Mesenchymal stem cell (in vitro differentiated cells and primary cell): ENCODE data around the gene ATF6.
A peak's percentile ranks its signal among the peaks of the same experiment; 100 is the strongest.

Experiments used
- DNase-seq: peaks from one replicate; pipeline ENCODE4 v3.0.0-alpha.2; 2013
- H2AFZ ChIP-seq: one replicate; pipeline ENCODE4 v1.6.1; 2013; ENCODE audit warnings: low read depth, mild to moderate bottlenecking, control low read depth, inconsistent platforms, low read length, moderate library complexity
- H2AK5ac ChIP-seq: 2 replicates; pipeline ENCODE4 v1.6.1; 2013; ENCODE audit warnings: low read length, moderate library complexity, mild to moderate bottlenecking, inconsistent platforms; ENCODE audit not compliant: severe bottlenecking
- H2BK120ac ChIP-seq: one replicate; pipeline ENCODE4 v1.6.1; 2013; ENCODE audit warnings: low read depth, mild to moderate bottlenecking, inconsistent platforms, low read length, moderate library complexity
- H2BK12ac ChIP-seq, 2 experiments: one replicate each; pipeline ENCODE4 v1.6.1; 2013; ENCODE audit warnings: inconsistent platforms in 2 of 2, low read length in 2 of 2, mild to moderate bottlenecking in 2 of 2, moderate library complexity in 2 of 2, control low read depth in 1 of 2
- H2BK15ac ChIP-seq: one replicate; pipeline ENCODE4 v1.6.1; 2013; ENCODE audit warnings: mild to moderate bottlenecking, low read depth, inconsistent platforms; ENCODE audit not compliant: poor library complexity, severe bottlenecking
- H2BK5ac ChIP-seq: 2 replicates; pipeline ENCODE4 v1.6.1; 2013; ENCODE audit warnings: low read depth, mild to moderate bottlenecking, low read length, control low read depth, inconsistent platforms; ENCODE audit not compliant: poor library complexity, severe bottlenecking
- H3K14ac ChIP-seq, 2 experiments: one replicate each; pipeline ENCODE4 v1.6.1; 2013; ENCODE audit warnings: inconsistent platforms in 2 of 2, low read length in 2 of 2, control low read depth in 1 of 2, mild to moderate bottlenecking in 1 of 2, moderate library complexity in 1 of 2
- H3K18ac ChIP-seq, 2 experiments: one replicate each; pipeline ENCODE4 v1.6.1; 2013; ENCODE audit warnings: inconsistent platforms in 2 of 2, low read length in 2 of 2, control low read depth in 1 of 2, low read depth in 1 of 2, mild to moderate bottlenecking in 1 of 2
- H3K23ac ChIP-seq, 2 experiments: one replicate each; pipeline ENCODE4 v1.6.1; 2013; ENCODE audit warnings: inconsistent platforms in 2 of 2, low read length in 2 of 2, mild to moderate bottlenecking in 2 of 2, moderate library complexity in 2 of 2, control low read depth in 1 of 2
- H3K27ac ChIP-seq: 2 replicates; pipeline ENCODE4 v1.5.1; 2013; ENCODE audit warnings: mild to moderate bottlenecking, moderate library complexity, low read length, control low read depth, inconsistent platforms; ENCODE audit not compliant: poor library complexity, severe bottlenecking
- H3K27me3 ChIP-seq, 2 experiments: 2 replicates each; pipeline versions ENCODE4 v1.6.1 to v1.7.0; 2013; ENCODE audit warnings: low read length in 2 of 2, mild to moderate bottlenecking in 2 of 2, moderate library complexity in 2 of 2, control low read depth in 1 of 2, inconsistent platforms in 1 of 2; ENCODE audit not compliant: control insufficient read depth in 1 of 2, insufficient read depth in 1 of 2
- H3K36me3 ChIP-seq, 2 experiments: 2 replicates each; pipeline versions ENCODE4 v1.6.1 to v1.7.0; 2013; ENCODE audit warnings: low read length in 2 of 2, control low read depth in 1 of 2, inconsistent platforms in 1 of 2, low read depth in 1 of 2, mild to moderate bottlenecking in 1 of 2; ENCODE audit not compliant: insufficient read depth in 2 of 2, control insufficient read depth in 1 of 2
- H3K4ac ChIP-seq, 2 experiments: one replicate each; pipeline ENCODE4 v1.6.1; 2013; ENCODE audit warnings: inconsistent platforms in 2 of 2, low read length in 2 of 2, mild to moderate bottlenecking in 2 of 2, moderate library complexity in 2 of 2, control low read depth in 1 of 2, low read depth in 1 of 2
- H3K4me1 ChIP-seq: 2 replicates; pipeline ENCODE4 v1.6.1; 2013; ENCODE audit warnings: low read depth, low read length, control low read depth; ENCODE audit not compliant: control insufficient read depth, insufficient read depth
- H3K4me2 ChIP-seq: 2 replicates; pipeline ENCODE4 v1.6.1; 2013; ENCODE audit warnings: low read length, mild to moderate bottlenecking, inconsistent platforms; ENCODE audit not compliant: poor library complexity, severe bottlenecking
- H3K4me3 ChIP-seq, 2 experiments: 2 replicates each; pipeline versions ENCODE4 v1.5.1 to v1.7.0; 2013; ENCODE audit warnings: low read length in 2 of 2, mild to moderate bottlenecking in 2 of 2, control low read depth in 1 of 2, low read depth in 1 of 2; ENCODE audit not compliant: insufficient read depth in 1 of 2
- H3K79me1 ChIP-seq: replicated peaks from 2 replicates; pipeline ENCODE4 v1.6.1; 2013; ENCODE audit warnings: mild to moderate bottlenecking, control low read depth, low read length, inconsistent platforms; ENCODE audit not compliant: poor library complexity, severe bottlenecking
- H3K9ac ChIP-seq: 2 replicates; pipeline ENCODE4 v1.7.0; 2013; ENCODE audit warnings: mild to moderate bottlenecking, low read length, moderate library complexity
- H3K9me3 ChIP-seq: 2 replicates; pipeline ENCODE4 v1.7.0; 2013; ENCODE audit warnings: mild to moderate bottlenecking, low read length; ENCODE audit not compliant: control insufficient read depth
- H4K8ac ChIP-seq: one replicate; pipeline ENCODE4 v1.6.1; 2013; ENCODE audit warnings: inconsistent platforms, mild to moderate bottlenecking, low read length, moderate library complexity
- H4K91ac ChIP-seq: one replicate; pipeline ENCODE4 v1.6.1; 2013; ENCODE audit warnings: mild to moderate bottlenecking, low read length, inconsistent platforms
- WGBS: methylation state at CpG from one replicate; pipeline ENCODE4 v1.1.7; 2013; ENCODE audit warnings: mixed read lengths; 5-methylcytosine and 5-hydroxymethylcytosine counted together

The ATF6 gene

GRCh38 chr1:161910604-161911003, 144.5 kb downstream of the ATF6 start:
- H3K9me3 ChIP-seq, result no peaks in the 10 kb centered on the region
- peak overlapping the region; percentile 44 for H3K9ac ChIP-seq
- H3K4me2 ChIP-seq, result no peak overlapping the region
- H3K4ac ChIP-seq, result no peak overlapping the region
- H3K27ac ChIP-seq, result peak overlapping the region; percentile 88
- H3K4me3 ChIP-seq, result no peak overlapping the region
- no peak overlapping the region for H2AFZ ChIP-seq
- H2BK15ac ChIP-seq, result no peak overlapping the region
- no peak overlapping the region for H3K14ac ChIP-seq
- H4K91ac ChIP-seq, result no peak overlapping the region
- H3K27me3 ChIP-seq, result no peaks in the 10 kb centered on the region
- no peak overlapping the region for H2BK12ac ChIP-seq
- H2AK5ac ChIP-seq, result no peak overlapping the region
- H4K8ac ChIP-seq, result no peak overlapping the region
- no peak overlapping the region for H3K23ac ChIP-seq
- peaks cover 0 to 10% of the 10 kb centered on the region in 2 experiments for H3K36me3 ChIP-seq
- H3K18ac ChIP-seq, result no peak overlapping the region
- no peak overlapping the region for H2BK120ac ChIP-seq
- peaks cover 6% of the 10 kb centered on the region for H3K4me1 ChIP-seq
- H3K79me1 ChIP-seq, result peaks cover 1% of the 10 kb centered on the region
- no peak overlapping the region for H2BK5ac ChIP-seq
- no peak for DNase-seq

- H3K4me1 ChIP-seq, result peaks cover 6% of the 10 kb centered on the region
- H2BK12ac ChIP-seq, result no peak overlapping the region
- H3K18ac ChIP-seq, result no peak overlapping the region
- no peak overlapping the region for H3K23ac ChIP-seq
- H3K36me3 ChIP-seq, result peaks cover 0 to 17% of the 10 kb centered on the region in 2 experiments
- no peak overlapping the region for H3K9ac ChIP-seq
- H3K4me3 ChIP-seq, result no peak overlapping the region
- no peak overlapping the region for H4K91ac ChIP-seq
- H2BK120ac ChIP-seq, result no peak overlapping the region
- no peak overlapping the region for H2BK15ac ChIP-seq
- no peak overlapping the region for H4K8ac ChIP-seq
- H3K79me1 ChIP-seq, result peaks cover 3% of the 10 kb centered on the region
- no peak overlapping the region for H2AK5ac ChIP-seq
- H3K27me3 ChIP-seq, result no peaks in the 10 kb centered on the region
- peak overlapping the region; percentile 76 for H3K27ac ChIP-seq
- no peak for DNase-seq
- H3K14ac ChIP-seq, result no peak overlapping the region
- H3K4me2 ChIP-seq, result no peak overlapping the region
- H2BK5ac ChIP-seq, result no peak overlapping the region
- no peak overlapping the region for H2AFZ ChIP-seq
- no peaks in the 10 kb centered on the region for H3K9me3 ChIP-seq
- H3K4ac ChIP-seq, result no peak overlapping the region
These were observed 147.5 kb downstream of the ATF6 start for GRCh38 chr1:161913482-161914140.

- 89% methylated on average over 1 of the region's 1 CpG for WGBS
- Histone ChIP-seq H3K36me3 (peaks cover 0 to 17% of the 10 kb centered on the region in 2 experiments), H3K23ac (no peak overlapping the region)
These were observed 148.5 kb downstream of the ATF6 start for GRCh38 chr1:161914595-161914994.

GRCh38 chr1:161915051-161915503, 149.0 kb downstream of the ATF6 start:
- no peak overlapping the region for H4K8ac ChIP-seq
- H3K23ac ChIP-seq, result no peak overlapping the region
- no peak overlapping the region for H2BK120ac ChIP-seq
- H2AK5ac ChIP-seq, result no peak overlapping the region
- H3K79me1 ChIP-seq, result peaks cover 3% of the 10 kb centered on the region
- no peak overlapping the region for H3K14ac ChIP-seq
- no peak overlapping the region for H3K9ac ChIP-seq
- WGBS, result no CpG with 5 or more reads among the region's 1 CpG
- H3K4me3 ChIP-seq, result no peak overlapping the region
- no peak overlapping the region for H2BK5ac ChIP-seq
- peak overlapping the region; percentile 76 for H3K27ac ChIP-seq
- no peak overlapping the region for H3K4me2 ChIP-seq
- H3K4me1 ChIP-seq, result peaks cover 3% of the 10 kb centered on the region
- no peak overlapping the region for H3K4ac ChIP-seq
- H2AFZ ChIP-seq, result no peak overlapping the region
- H3K9me3 ChIP-seq, result no peaks in the 10 kb centered on the region
- H3K27me3 ChIP-seq, result no peaks in the 10 kb centered on the region
- DNase-seq, result no peak
- peaks cover 0 to 17% of the 10 kb centered on the region in 2 experiments for H3K36me3 ChIP-seq
- no peak overlapping the region for H2BK15ac ChIP-seq
- H4K91ac ChIP-seq, result no peak overlapping the region
- no peak overlapping the region for H2BK12ac ChIP-seq
- H3K18ac ChIP-seq, result no peak overlapping the region

More at GRCh38 chr1:161914595-161914994, 148.5 kb downstream of the ATF6 start:
- Histone ChIP-seq H3K4ac (no peak overlapping the region), H2BK15ac (no peak overlapping the region), H3K79me1 (peaks cover 3% of the 10 kb centered on the region), H4K91ac (no peak overlapping the region), H3K4me3 (no peak overlapping the region), H3K4me1 (peaks cover 3% of the 10 kb centered on the region), H2BK120ac (no peak overlapping the region), H3K9ac (no peak overlapping the region), H2AK5ac (peak overlapping the region; percentile 93), H3K9me3 (no peaks in the 10 kb centered on the region), H2AFZ (no peak overlapping the region), H3K14ac (no peak overlapping the region), H3K27ac (peak overlapping the region; percentile 76), H2BK12ac (no peak overlapping the region), H4K8ac (no peak overlapping the region), H3K27me3 (no peaks in the 10 kb centered on the region), H3K18ac (no peak overlapping the region), H3K4me2 (no peak overlapping the region), H2BK5ac (peak overlapping the region; percentile 66)
- no peak for DNase-seq
